Measurements from ENCODE around the gene MMP1.

The MMP1 gene

DNA sequence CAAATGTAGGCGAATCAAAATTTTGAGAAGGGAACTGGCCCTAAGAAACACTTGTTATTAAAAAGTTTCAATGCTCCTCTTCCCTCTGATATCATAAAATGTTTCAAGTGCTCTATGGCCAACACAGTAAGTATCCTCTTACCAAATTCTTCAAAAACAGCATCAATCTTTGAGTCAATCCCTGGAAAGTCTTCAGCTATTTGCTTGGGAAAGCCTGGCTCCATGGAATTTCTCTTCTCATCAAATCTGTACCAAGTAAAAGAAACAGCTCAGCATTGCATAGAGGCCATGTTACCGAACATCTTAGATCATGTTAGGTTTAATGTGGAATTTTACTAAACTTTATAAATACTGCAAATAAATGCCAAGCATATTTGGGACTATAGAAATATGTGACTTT lies 39.2 kb upstream of the MMP1 start:
- Histone ChIP-seq H3K4me2 (ENCODE audit: low read depth, low read length, poor library complexity, severe bottlenecking) (no peak overlapping the region), H3K4me1 (ENCODE audit: insufficient read depth, low read length, poor library complexity, severe bottlenecking) (no peaks in the 10 kb centered on the region), H3K9ac (ENCODE audit: low read depth, low read length, poor library complexity, severe bottlenecking) (no peak overlapping the region), H3K9me2 (replicated peaks; ENCODE audit: low read depth, low read length) (no peaks in the 10 kb centered on the region), H3F3A (ENCODE audit: low read depth) (no peaks in the 10 kb centered on the region), H4K20me1 (ENCODE audit: insufficient read depth, low read length, poor library complexity, severe bottlenecking) (no peaks in the 10 kb centered on the region), H2AFZ (ENCODE audit: low read length) (no peak overlapping the region), H3K36me3 (ENCODE audit: insufficient read depth, low read length) (no peaks in the 10 kb centered on the region), H3K27me3 (ENCODE audit: insufficient read depth, low read length, poor library complexity, severe bottlenecking) (no peaks in the 10 kb centered on the region), H3K79me2 (ENCODE audit: insufficient read depth, low read length) (no peaks in the 10 kb centered on the region), H3K4me3 (ENCODE audit: low read length, poor library complexity, severe bottlenecking) (no peak overlapping the region), H3K9me3 (ENCODE audit: insufficient read depth, low read depth, low read length) (no peaks in the 10 kb centered on the region)
- TF ChIP-seq, protein P1, sequence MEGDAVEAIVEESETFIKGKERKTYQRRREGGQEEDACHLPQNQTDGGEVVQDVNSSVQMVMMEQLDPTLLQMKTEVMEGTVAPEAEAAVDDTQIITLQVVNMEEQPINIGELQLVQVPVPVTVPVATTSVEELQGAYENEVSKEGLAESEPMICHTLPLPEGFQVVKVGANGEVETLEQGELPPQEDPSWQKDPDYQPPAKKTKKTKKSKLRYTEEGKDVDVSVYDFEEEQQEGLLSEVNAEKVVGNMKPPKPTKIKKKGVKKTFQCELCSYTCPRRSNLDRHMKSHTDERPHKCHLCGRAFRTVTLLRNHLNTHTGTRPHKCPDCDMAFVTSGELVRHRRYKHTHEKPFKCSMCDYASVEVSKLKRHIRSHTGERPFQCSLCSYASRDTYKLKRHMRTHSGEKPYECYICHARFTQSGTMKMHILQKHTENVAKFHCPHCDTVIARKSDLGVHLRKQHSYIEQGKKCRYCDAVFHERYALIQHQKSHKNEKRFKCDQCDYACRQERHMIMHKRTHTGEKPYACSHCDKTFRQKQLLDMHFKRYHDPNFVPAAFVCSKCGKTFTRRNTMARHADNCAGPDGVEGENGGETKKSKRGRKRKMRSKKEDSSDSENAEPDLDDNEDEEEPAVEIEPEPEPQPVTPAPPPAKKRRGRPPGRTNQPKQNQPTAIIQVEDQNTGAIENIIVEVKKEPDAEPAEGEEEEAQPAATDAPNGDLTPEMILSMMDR (conservative IDR thresholded peaks at IDR 0.05; ENCODE audit: low read length), result no peak
- TF ChIP-seq EZH2phosphoT487 (IDR thresholded peaks at IDR 0.05; ENCODE audit: borderline replicate concordance), result no peak

DNA sequence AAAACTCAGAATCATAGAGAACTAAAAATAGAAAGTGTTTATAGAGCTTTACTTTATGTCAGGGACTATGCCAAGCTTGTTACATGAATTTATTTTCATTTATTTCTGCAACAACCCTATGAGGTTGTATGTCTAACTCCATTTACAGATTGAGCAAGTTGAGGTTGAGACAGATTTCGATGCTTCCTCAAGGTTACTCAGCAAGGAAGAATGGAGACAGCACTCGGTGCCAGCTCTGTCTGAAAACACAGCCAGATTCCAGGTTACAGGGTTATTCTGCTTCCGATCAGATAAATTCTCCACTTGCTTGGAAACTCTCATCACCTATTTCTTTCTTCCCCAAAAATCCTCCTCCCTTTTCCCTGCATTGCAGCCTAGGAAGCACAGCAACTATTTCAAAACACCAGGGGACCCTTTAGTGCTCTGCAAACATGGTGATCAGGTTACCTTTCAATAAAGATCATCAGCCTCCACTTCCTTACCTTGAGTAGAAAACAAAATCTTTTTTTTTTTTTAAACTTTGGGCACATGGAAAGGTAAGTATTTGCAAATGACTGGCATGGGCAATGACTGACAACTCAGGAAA lies 38.4 kb upstream of the MMP1 start:
- Histone ChIP-seq H3K4me2 (ENCODE audit: low read depth, low read length, poor library complexity, severe bottlenecking) (no peak overlapping the region), H3K9ac (ENCODE audit: low read depth, low read length, poor library complexity, severe bottlenecking) (no peak overlapping the region), H3K4me1 (ENCODE audit: insufficient read depth, low read length, poor library complexity, severe bottlenecking) (no peaks in the 10 kb centered on the region), H3K9me2 (replicated peaks; ENCODE audit: low read depth, low read length) (no peaks in the 10 kb centered on the region), H3K36me3 (ENCODE audit: insufficient read depth, low read length) (no peaks in the 10 kb centered on the region), H2AFZ (ENCODE audit: low read length) (no peak overlapping the region), H3K9me3 (ENCODE audit: insufficient read depth, low read depth, low read length) (no peaks in the 10 kb centered on the region), H4K20me1 (ENCODE audit: insufficient read depth, low read length, poor library complexity, severe bottlenecking) (no peaks in the 10 kb centered on the region), H3K79me2 (ENCODE audit: insufficient read depth, low read length) (no peaks in the 10 kb centered on the region), H3K27me3 (ENCODE audit: insufficient read depth, low read length, poor library complexity, severe bottlenecking) (no peaks in the 10 kb centered on the region), H3K4me3 (ENCODE audit: low read length, poor library complexity, severe bottlenecking) (no peak overlapping the region), H3F3A (ENCODE audit: low read depth) (no peaks in the 10 kb centered on the region)
- TF ChIP-seq, protein P1 (conservative IDR thresholded peaks at IDR 0.05; ENCODE audit: low read length), result no peak
- no peak for TF ChIP-seq EZH2phosphoT487 (IDR thresholded peaks at IDR 0.05; ENCODE audit: borderline replicate concordance)

DNA sequence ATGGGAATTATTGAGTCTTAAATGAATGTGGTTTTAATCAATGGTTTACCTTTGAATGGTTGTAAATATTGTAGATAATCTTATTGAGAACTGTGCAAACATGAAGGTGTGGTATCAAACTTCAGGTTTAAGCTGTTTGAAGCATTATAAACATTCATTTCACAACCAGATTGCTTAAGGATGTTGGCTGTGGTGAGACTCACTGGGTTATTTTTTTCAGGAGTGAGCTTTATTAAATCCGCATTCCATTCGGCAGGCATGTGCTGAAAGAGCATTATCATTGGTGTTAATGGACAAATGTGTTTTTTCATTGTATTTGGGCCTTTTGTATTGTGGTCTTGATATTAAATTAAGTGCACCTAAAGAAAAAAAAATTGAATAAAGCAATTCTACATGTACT lies 35.8 kb upstream of the MMP1 start:
- Histone ChIP-seq H3K9me2 (replicated peaks; ENCODE audit: low read depth, low read length) (no peaks in the 10 kb centered on the region), H3K79me2 (ENCODE audit: insufficient read depth, low read length) (no peaks in the 10 kb centered on the region), H3K36me3 (ENCODE audit: insufficient read depth, low read length) (no peaks in the 10 kb centered on the region), H2AFZ (ENCODE audit: low read length) (no peak overlapping the region), H3K27me3 (ENCODE audit: insufficient read depth, low read length, poor library complexity, severe bottlenecking) (no peaks in the 10 kb centered on the region), H4K20me1 (ENCODE audit: insufficient read depth, low read length, poor library complexity, severe bottlenecking) (no peaks in the 10 kb centered on the region), H3K9ac (ENCODE audit: low read depth, low read length, poor library complexity, severe bottlenecking) (no peak overlapping the region), H3F3A (ENCODE audit: low read depth) (no peaks in the 10 kb centered on the region), H3K9me3 (ENCODE audit: insufficient read depth, low read depth, low read length) (no peaks in the 10 kb centered on the region), H3K4me1 (ENCODE audit: insufficient read depth, low read length, poor library complexity, severe bottlenecking) (no peaks in the 10 kb centered on the region), H3K4me2 (ENCODE audit: low read depth, low read length, poor library complexity, severe bottlenecking) (no peak overlapping the region), H3K4me3 (ENCODE audit: low read length, poor library complexity, severe bottlenecking) (no peak overlapping the region)
- no peak for TF ChIP-seq EZH2phosphoT487 (IDR thresholded peaks at IDR 0.05; ENCODE audit: borderline replicate concordance)
- TF ChIP-seq, protein P1 (conservative IDR thresholded peaks at IDR 0.05; ENCODE audit: low read length), result no peak

Measured in Loucy (cell line).